Activated CD8-positive, alpha-beta T cell treated with anti-CD3 and anti-CD28 coated beads for 36 hours (primary cell): ENCODE results near the gene SH3BGRL2. TPM values are rescaled to one million over a fixed set of nuclear protein-coding genes. Genes with fewer than 3 reads are reported as not detected.

Experiments used
- ATAC-seq: fragments of 200-7000 bp; cut with Tn5 transposase; one replicate; pipeline ENCODE4 v1.10.0; 2021; ENCODE audit warnings: mild to moderate bottlenecking, moderate library complexity
- CTCF ChIA-PET: fragments of 350-600 bp; sonication (Branson Sonifier 250); formaldehyde crosslinking; loops from one replicate; lab custom pipeline; 2021; ENCODE audit warnings: antibody characterized with exemption; lab: Charles Lee
- POLR2A ChIA-PET: fragments of 350-600 bp; sonication (Branson Sonifier 250); formaldehyde crosslinking; loops from one replicate; lab custom pipeline; 2021; ENCODE audit warnings: antibody characterized with exemption; lab: Charles Lee
- DNase-seq: peaks from one replicate; pipeline ENCODE4 v3.0.0-alpha.2; 2020
- H3K27ac Mint-ChIP-seq: one replicate; pipeline ENCODE4 v1.8.0; 2021; ENCODE audit warnings: mild to moderate bottlenecking, mixed read lengths
- H3K27me3 Mint-ChIP-seq: one replicate; pipeline ENCODE4 v1.8.0; 2021; ENCODE audit warnings: mixed read lengths
- H3K36me3 Mint-ChIP-seq: one replicate; pipeline ENCODE4 v1.8.0; 2021; ENCODE audit warnings: low read depth, mixed read lengths
- H3K4me1 Mint-ChIP-seq: one replicate; pipeline ENCODE4 v1.8.0; 2021; ENCODE audit warnings: low read depth, mixed read lengths
- H3K4me3 Mint-ChIP-seq: one replicate; pipeline ENCODE4 v1.8.0; 2021; ENCODE audit warnings: mild to moderate bottlenecking, moderate library complexity, mixed read lengths
- H3K9me3 Mint-ChIP-seq: one replicate; pipeline ENCODE4 v1.8.0; 2021; ENCODE audit warnings: mixed read lengths
- intact Hi-C: fragments of 100-400 bp; cut with micrococcal nuclease; formaldehyde crosslinking; loops from one replicate; pipeline ENCODE4 v1.10.0; 2022
- total RNA-seq, 2 experiments: library from RNA; stranded (reverse); gene quantifications; one replicate each; pipeline ENCODE4 v1.2.3, GENCODE V29; 2021
- TF ChIP-seq, protein P1 (sequence below): fragments of 200-600 bp; IDR thresholded peaks from one replicate; pipeline ENCODE4 v1.8.0; 2022; ENCODE audit warnings: antibody characterized with exemption, mild to moderate bottlenecking

The SH3BGRL2 gene
- total RNA-seq, 2 experiments from 2014 or later, result 0.54 to 0.70 TPM

DNA sequence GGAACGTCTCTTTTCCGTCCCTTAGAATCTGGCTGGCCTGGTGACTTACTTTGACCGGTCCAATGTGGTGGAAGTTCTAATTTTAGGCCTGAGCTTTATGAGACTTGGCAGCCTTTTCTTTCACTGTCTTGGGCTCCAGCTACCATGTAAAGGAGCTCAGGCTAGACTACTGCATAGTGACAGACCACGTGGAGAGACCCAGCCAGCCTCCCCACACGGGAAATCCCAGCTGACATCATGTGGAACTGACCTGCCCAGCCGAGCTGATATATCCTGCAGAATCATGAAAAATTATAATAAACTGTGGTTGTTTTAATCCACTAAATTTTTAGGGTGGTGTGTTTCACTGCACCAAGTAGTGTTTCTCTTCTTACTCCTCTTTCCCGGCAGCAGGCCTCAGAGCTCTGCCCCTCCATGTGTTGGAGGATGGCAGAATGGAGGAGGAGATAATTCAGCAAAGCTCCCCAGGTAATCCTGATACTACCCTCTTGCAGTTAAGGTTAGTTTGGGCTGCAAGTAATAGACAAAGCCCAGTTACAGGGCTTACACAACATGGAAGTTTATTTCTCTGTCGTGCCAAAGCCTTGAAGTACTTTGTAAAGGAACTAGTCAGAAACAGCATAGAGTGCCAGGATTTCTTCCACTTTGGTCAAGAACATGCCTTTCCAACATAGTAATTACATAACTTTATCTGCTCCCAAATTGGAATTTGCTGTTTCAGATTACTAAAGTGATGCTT, 87.5 kb downstream of the SH3BGRL2 start:
- TF ChIP-seq, protein P1, sequence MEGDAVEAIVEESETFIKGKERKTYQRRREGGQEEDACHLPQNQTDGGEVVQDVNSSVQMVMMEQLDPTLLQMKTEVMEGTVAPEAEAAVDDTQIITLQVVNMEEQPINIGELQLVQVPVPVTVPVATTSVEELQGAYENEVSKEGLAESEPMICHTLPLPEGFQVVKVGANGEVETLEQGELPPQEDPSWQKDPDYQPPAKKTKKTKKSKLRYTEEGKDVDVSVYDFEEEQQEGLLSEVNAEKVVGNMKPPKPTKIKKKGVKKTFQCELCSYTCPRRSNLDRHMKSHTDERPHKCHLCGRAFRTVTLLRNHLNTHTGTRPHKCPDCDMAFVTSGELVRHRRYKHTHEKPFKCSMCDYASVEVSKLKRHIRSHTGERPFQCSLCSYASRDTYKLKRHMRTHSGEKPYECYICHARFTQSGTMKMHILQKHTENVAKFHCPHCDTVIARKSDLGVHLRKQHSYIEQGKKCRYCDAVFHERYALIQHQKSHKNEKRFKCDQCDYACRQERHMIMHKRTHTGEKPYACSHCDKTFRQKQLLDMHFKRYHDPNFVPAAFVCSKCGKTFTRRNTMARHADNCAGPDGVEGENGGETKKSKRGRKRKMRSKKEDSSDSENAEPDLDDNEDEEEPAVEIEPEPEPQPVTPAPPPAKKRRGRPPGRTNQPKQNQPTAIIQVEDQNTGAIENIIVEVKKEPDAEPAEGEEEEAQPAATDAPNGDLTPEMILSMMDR, result no peak
- ChIA-PET POLR2A (no interaction called here), CTCF (interaction anchor here (0.7 kb wide), 2 partner anchors 148 to 153 kb away, joined by 3 to 4 read pairs; no protein-coding TSS in a partner anchor)
- DNase-seq (no peak), ATAC-seq (no peak)
- Mint-ChIP-seq H3K9me3 (no peaks in the 10 kb centered on the region), H3K4me3 (no peak overlapping the region), H3K27ac (no peak overlapping the region), H3K4me1 (no peaks in the 10 kb centered on the region), H3K36me3 (no peaks in the 10 kb centered on the region), H3K27me3 (peaks cover 6% of the 10 kb centered on the region)
- intact Hi-C loops, result no loop called here

DNA sequence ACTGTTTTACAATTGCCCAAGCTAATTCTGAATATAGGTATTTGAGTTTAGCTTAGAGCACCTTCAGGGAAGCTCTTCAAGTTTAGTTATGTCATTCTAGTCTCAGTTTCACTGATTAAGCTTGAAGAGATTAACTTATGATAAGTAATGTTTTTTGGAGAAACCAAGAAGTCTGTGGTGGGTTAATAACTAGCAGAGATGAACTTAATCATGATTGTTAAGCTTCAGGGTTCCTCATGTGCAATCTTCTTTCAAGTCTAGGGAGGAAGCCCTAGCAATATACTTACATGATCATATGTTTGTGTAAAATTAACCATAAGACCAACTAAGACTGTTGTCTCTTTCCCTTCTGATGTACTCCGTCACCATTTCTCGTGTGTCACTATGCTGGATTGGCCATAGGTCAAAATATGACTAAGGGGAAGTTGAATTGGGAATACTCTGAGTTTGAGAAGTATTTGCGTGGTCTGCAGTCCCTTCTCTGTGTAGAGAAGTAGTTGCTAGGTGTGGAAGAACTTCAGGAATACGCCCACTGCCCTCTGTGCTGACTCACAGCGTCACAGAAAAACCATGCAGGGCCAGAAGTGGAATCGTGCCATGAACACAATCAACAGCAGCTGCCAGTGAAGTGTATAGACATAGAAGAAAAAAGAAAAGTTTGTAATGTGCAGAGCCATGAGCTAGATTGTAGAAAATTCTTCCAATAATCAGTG, 88.3 kb downstream of the SH3BGRL2 start:
- CTCF ChIA-PET, result no interaction called here

DNA sequence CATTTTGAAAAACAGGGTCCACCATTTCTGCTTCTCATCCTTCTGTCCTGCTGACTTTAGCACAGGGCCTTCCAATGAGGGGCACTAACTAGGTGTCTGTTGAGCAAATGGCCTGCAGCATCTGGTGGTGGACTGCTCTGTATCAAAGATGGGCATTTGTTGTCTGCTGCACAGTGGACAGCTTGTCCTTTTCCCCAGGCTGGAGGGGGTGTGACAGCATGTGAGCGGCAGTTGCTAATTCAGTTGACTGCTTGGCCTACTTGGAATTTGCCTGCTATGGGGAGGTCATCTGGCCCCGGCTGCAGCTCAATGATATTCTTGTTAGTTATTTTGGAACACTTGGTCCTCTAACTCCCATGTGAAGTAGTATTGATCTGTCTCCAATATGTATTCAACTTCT, 93.7 kb downstream of the SH3BGRL2 start:
- ChIA-PET CTCF (no interaction called here), POLR2A (no interaction called here)
- DNase-seq (no peak), ATAC-seq (no peak)
- intact Hi-C loops, result no loop called here
- H3K4me3 Mint-ChIP-seq, result no peak overlapping the region
- H3K36me3 Mint-ChIP-seq, result no peaks in the 10 kb centered on the region
- H3K27ac Mint-ChIP-seq, result no peak overlapping the region
- no peaks in the 10 kb centered on the region for H3K4me1 Mint-ChIP-seq
- TF ChIP-seq, protein P1, result no peak
- peaks cover 18% of the 10 kb centered on the region for H3K27me3 Mint-ChIP-seq
- H3K9me3 Mint-ChIP-seq, result no peaks in the 10 kb centered on the region

More for the DNA sequence above, 88.3 kb downstream of the SH3BGRL2 start:
- Mint-ChIP-seq H3K4me3 (no peak overlapping the region), H3K27me3 (peaks cover 11% of the 10 kb centered on the region), H3K4me1 (no peaks in the 10 kb centered on the region), H3K27ac (no peak overlapping the region), H3K9me3 (no peaks in the 10 kb centered on the region), H3K36me3 (no peaks in the 10 kb centered on the region)
- ATAC-seq (no peak), DNase-seq (no peak)
- TF ChIP-seq, protein P1, result no peak
- intact Hi-C loops, result no loop called here
- POLR2A ChIA-PET, result no interaction called here

DNA sequence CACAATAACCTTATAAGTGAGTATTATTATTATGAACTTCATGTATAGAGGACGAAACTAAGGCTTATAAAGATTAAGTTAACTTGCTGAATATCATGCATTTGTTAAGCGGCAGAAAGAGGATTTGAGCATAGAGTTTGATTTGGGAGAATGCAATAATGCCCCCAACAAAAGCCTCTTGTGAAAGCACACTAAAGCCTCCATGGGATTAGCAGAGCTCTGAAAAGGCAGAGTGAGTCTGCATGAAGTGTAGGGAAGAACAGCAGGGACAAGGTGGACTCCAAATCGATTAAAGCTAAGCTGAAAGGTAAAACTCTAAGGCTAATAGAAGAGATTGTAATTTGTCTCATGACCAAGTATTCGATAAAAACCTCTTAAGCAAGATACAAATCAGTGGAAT, 100.3 kb downstream of the SH3BGRL2 start:
- DNase-seq, result no peak
- no peaks in the 10 kb centered on the region for H3K36me3 Mint-ChIP-seq
- no peaks in the 10 kb centered on the region for H3K4me1 Mint-ChIP-seq
- ChIA-PET CTCF (interaction anchor here (1.1 kb wide), 1 partner anchor 18 kb away, joined by 3 read pairs; no protein-coding TSS in a partner anchor), POLR2A (no interaction called here)
- no peak for ATAC-seq
- H3K9me3 Mint-ChIP-seq, result no peaks in the 10 kb centered on the region
- intact Hi-C loops, result no loop called here
- TF ChIP-seq, protein P1, result no peak
- H3K4me3 Mint-ChIP-seq, result no peak overlapping the region
- no peak overlapping the region for H3K27ac Mint-ChIP-seq
- H3K27me3 Mint-ChIP-seq, result peaks cover 11% of the 10 kb centered on the region

DNA sequence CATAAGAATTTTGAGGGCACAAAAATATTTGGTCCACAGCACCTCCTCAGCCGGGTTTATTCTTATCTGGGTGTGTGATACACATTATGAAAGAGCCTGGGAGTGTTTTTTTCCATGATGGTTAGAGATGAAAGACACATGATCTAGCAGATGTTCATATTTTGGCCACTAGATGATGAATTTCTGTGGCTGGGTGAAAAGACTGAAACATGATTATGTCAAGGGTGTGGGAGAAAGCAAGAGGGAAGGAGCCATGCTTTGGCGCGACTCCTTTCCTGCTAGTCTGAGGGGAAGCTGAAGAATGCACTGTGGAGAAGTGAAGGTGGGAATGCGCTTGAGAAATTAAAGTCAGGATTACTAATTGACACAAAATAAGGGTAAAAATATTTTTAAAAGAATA, 102.3 kb downstream of the SH3BGRL2 start:
- intact Hi-C loops, result no loop called here
- no peak for DNase-seq
- POLR2A ChIA-PET, result no interaction called here
- Mint-ChIP-seq H3K27me3 (peaks cover 7% of the 10 kb centered on the region), H3K27ac (no peak overlapping the region), H3K4me3 (no peak overlapping the region), H3K36me3 (no peaks in the 10 kb centered on the region), H3K4me1 (no peaks in the 10 kb centered on the region), H3K9me3 (no peaks in the 10 kb centered on the region)
- ATAC-seq, result no peak
- CTCF ChIA-PET, result no interaction called here
- TF ChIP-seq, protein P1, result no peak
